Measurements from ENCODE around the gene MRPL53.

MRPL53 gene

DNA sequence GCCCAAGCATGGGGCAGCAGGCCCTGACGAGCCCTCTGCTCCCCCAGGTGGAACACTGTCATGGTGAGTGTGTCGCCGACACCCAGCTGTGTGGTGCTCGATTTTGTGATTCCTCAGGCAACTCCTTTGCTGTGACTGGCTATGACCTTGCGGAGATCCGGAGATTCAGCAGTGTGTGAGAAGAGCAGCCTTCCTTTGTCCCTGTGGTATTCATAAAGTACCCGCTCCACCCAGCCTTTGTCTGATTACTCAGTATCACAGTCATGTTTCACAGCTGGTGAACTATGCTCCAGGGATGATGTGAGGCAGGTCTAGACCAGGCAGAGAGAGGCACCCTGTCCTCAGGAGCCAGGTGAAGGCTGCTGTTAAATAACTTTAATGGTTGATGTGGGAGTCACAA, 47.0 kb downstream of the MRPL53 start:
- Histone ChIP-seq H3K9me3 (no peaks in the 10 kb centered on the region), H3K36me3 (peaks cover 9 to 56% (median 44%) of the 10 kb centered on the region in 3 donors), H3K4me1 (peaks cover 0 to 8% (median 4%) of the 10 kb centered on the region in 4 donors), H3K27me3 (no peaks in the 10 kb centered on the region), H3K4me3 (no peak overlapping the region), H3K27ac (no peak overlapping the region)
- intact Hi-C loops (cut with DNase I; ENCODE audit: low total_unique reads), result no loop called here
- DNase-seq, result no peak
- TF ChIP-seq, protein P1, sequence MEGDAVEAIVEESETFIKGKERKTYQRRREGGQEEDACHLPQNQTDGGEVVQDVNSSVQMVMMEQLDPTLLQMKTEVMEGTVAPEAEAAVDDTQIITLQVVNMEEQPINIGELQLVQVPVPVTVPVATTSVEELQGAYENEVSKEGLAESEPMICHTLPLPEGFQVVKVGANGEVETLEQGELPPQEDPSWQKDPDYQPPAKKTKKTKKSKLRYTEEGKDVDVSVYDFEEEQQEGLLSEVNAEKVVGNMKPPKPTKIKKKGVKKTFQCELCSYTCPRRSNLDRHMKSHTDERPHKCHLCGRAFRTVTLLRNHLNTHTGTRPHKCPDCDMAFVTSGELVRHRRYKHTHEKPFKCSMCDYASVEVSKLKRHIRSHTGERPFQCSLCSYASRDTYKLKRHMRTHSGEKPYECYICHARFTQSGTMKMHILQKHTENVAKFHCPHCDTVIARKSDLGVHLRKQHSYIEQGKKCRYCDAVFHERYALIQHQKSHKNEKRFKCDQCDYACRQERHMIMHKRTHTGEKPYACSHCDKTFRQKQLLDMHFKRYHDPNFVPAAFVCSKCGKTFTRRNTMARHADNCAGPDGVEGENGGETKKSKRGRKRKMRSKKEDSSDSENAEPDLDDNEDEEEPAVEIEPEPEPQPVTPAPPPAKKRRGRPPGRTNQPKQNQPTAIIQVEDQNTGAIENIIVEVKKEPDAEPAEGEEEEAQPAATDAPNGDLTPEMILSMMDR (IDR thresholded peaks at IDR 0.05), result no peak

DNA sequence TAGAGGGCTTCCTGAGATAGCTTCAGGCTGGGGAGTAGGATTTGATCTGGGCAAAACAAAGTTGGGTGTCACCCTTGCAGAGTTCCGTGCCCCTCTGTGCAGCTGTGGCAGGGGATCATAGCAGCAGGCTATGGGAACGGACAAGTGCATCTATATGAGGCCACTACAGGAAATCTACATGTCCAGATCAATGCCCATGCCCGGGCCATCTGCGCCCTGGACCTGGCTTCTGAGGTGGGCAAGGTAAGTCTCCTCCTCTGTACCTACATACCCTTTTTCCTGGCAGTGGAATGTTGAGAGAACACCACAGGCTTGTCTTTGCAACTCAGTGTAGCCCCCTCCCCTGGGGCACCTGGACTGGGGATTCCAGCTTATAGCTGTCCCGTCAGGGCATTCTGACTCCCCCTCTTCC, 47.5 kb downstream of the MRPL53 start:
- H3K27ac ChIP-seq, result no peak overlapping the region
- H3K4me1 ChIP-seq, result peaks cover 0 to 8% (median 4%) of the 10 kb centered on the region in 4 donors
- intact Hi-C loops (cut with DNase I; ENCODE audit: low total_unique reads), result no loop called here
- no peak overlapping the region for H3K4me3 ChIP-seq
- no peaks in the 10 kb centered on the region for H3K27me3 ChIP-seq
- TF ChIP-seq, protein P1 (IDR thresholded peaks at IDR 0.05), result no peak
- no peaks in the 10 kb centered on the region for H3K9me3 ChIP-seq
- H3K36me3 ChIP-seq, result peaks cover 5 to 50% (median 39%) of the 10 kb centered on the region in 3 donors
- no peak for DNase-seq

DNA sequence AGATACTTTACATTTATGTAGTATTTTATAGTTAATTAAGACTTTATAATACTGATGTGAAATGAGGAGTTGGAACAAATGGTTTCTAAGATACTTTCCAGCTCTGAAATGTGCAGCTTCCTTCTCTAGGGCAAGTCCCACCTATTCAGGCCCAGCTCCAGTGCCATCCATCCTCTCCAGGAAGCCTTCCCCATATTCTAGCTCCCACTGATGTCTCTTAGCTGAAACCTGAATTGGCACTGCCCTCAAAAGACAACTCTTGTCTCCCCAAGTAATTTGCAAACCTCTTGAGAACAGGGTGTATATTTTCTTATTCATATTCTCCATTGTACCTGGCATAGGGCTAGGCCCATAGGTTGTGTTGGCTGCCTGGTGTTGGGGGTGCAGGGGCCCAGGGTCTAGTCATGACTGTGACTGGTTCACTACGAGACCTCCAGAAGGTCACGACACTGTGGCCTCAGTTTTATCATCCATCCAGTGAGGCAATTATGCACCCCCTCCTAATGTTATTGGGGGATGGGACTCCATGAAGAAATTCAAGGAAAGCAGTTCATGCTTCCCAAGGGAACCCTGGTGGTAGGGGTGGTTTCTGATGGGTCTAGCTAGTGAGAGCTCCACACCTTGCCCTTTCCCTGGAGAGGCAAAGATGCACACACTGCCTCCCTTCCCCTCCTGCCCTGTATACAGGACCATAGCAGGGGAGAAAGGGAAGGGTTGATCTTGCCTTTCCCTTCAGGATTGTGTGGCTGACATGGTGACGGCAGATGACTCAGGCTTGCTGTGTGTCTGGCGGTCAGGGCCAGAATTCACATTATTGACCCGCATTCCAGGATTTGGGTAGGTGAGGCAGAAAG, 48.1 kb downstream of the MRPL53 start:
- intact Hi-C loops (cut with DNase I; ENCODE audit: low total_unique reads), result no loop called here
- peaks cover under 1 to 44% (median 33%) of the 10 kb centered on the region in 3 donors for H3K36me3 ChIP-seq
- no peaks in the 10 kb centered on the region for H3K27me3 ChIP-seq
- no peak overlapping the region for H3K27ac ChIP-seq
- peaks cover 0 to 8% (median 4%) of the 10 kb centered on the region in 4 donors for H3K4me1 ChIP-seq
- DNase-seq, result no peak
- no peak overlapping the region for H3K4me3 ChIP-seq
- TF ChIP-seq, protein P1 (IDR thresholded peaks at IDR 0.05), result no peak
- H3K9me3 ChIP-seq, result no peaks in the 10 kb centered on the region

DNA sequence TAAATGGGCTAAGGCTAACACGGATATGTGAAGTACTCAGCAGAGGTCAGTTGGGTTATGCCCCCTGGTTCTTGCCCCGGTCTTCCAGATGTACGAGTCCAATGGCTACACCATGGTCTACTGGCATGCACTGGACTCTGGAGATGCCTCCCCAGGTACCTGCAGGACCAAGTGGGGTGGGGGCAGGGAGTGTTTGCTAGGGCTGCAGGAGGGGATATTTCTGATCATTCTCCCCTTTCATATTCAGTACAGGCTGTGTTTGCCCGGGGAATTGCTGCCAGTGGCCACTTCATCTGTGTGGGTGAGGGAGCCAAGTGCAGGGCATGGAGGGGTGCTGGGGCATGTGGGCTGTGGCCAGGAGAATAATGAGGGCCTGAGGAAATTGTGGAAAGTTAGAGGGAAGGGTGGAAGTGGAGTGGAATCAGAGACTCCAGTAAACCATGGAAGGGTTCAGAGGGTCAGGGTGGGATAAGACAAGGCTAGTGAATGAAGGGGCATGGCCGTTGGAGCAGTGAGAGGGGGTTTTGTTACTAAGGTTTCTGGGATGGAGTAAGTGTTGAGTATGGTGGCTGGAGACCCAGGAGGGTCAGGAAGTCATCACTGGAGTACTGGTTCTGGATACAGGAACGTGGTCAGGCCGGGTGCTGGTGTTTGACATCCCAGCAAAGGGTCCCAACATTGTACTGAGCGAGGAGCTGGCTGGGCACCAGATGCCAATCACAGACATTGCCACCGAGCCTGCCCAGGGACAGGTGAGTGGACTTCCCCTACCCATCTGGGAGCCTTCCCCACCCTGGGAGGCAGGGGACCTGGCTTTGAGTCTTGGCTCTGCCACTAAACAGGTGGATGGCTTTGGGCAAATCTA, 49.0 kb downstream of the MRPL53 start:
- Histone ChIP-seq H3K4me3 (no peak overlapping the region), H3K9me3 (no peaks in the 10 kb centered on the region), H3K27me3 (no peaks in the 10 kb centered on the region), H3K4me1 (peaks cover 0 to 17% (median 10%) of the 10 kb centered on the region in 4 donors), H3K27ac (no peak overlapping the region), H3K36me3 (peaks cover 0 to 35% (median 24%) of the 10 kb centered on the region in 3 donors)
- intact Hi-C loops (cut with DNase I; ENCODE audit: low total_unique reads), result no loop called here
- TF ChIP-seq, protein P1 (IDR thresholded peaks at IDR 0.05), result no peak
- DNase-seq, result no peak

Data from tibial artery (tissue), 4 donors.